ENCODE data around the gene SNAPC4. TPM values are rescaled to one million over a fixed set of nuclear protein-coding genes. Genes with fewer than 3 reads are reported as not detected.

Gene SNAPC4
- polyA plus RNA-seq, 1 of the 3 experiments (the other 2 are of a cell fraction) = 9.2 TPM

DNA sequence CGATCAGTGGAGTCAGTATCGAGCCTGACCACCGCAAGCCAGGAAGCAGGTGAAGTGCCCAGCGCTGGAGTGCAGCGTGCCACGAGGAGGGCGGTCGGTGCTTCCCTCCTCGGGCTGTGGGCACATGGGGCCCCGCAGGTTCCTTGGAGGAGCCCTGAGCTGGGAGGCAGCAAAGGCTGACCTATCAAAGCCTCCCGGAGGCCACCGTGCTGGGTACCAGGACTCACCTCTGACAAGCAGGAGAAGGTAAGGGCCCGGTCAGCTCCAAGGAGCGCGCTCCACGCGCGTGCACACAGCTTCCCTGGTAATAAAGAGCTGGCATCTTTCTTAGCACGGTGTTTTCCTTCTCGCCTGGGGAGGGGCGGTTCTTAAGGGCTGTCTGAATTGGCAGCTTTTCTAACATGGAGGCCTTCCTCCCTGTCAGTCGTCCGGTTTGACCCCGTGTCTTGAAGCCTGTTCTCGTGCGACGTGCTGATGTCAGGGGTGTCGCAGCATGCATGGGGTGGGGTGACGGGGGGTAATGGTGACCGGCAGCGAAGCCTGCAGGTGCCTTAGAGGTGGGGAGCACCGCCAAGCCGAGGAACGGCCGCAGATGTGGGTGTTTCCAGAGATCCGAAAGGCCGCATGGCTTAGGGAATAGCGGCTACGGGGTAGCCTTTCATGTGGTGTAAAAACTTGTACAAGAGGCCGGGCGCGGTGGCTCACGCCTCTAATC lies 23.6 kb upstream of the SNAPC4 start (continued):
- TF ChIP-seq, protein P1, sequence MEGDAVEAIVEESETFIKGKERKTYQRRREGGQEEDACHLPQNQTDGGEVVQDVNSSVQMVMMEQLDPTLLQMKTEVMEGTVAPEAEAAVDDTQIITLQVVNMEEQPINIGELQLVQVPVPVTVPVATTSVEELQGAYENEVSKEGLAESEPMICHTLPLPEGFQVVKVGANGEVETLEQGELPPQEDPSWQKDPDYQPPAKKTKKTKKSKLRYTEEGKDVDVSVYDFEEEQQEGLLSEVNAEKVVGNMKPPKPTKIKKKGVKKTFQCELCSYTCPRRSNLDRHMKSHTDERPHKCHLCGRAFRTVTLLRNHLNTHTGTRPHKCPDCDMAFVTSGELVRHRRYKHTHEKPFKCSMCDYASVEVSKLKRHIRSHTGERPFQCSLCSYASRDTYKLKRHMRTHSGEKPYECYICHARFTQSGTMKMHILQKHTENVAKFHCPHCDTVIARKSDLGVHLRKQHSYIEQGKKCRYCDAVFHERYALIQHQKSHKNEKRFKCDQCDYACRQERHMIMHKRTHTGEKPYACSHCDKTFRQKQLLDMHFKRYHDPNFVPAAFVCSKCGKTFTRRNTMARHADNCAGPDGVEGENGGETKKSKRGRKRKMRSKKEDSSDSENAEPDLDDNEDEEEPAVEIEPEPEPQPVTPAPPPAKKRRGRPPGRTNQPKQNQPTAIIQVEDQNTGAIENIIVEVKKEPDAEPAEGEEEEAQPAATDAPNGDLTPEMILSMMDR (IDR thresholded peaks at IDR 0.05) = no peak
- TF ChIP-seq EP300 (IDR thresholded peaks at IDR 0.05; ENCODE audit: borderline replicate concordance in 1 of 2, low read depth in 1 of 2, low read length in 1 of 2) (no peak), SMC3 (IDR thresholded peaks at IDR 0.05; ENCODE audit: low read depth, low read length) (no peak), TAF1 (IDR thresholded peaks at IDR 0.05; ENCODE audit: borderline replicate concordance, low read depth, low read length) (no peak), GABPA (IDR thresholded peaks at IDR 0.05; ENCODE audit: low read depth) (no peak), RFX5 (IDR thresholded peaks at IDR 0.05; ENCODE audit: low read length) (no peak), NRF1 (IDR thresholded peaks at IDR 0.05; ENCODE audit: low read depth, low read length) (no peak), FOSL2 (IDR thresholded peaks at IDR 0.05; ENCODE audit: borderline replicate concordance, low read depth) (no peak), SIN3A (IDR thresholded peaks at IDR 0.05; ENCODE audit: borderline replicate concordance, low read depth, low read length) (no peak)

DNA sequence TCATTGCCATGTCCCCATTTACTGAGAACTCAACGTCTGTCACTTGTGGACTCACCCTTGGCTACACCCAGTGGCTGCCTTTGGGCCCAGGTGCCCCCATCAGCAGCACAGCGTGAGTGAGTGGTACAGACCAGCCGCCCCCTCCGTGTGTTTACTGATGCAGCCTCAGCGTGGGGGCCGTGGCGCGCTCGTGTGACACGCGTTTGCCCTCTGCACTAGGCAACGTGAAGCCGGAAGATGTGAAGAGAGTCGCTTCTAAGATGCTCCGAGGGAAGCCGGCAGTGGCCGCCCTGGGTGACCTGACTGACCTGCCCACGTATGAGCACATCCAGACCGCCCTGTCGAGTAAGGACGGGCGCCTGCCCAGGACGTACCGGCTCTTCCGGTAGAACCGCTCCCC lies 22.9 kb upstream of the SNAPC4 start:
- H3F3A ChIP-seq (replicated peaks; ENCODE audit: insufficient read depth) = peaks cover 12% of the 10 kb centered on the region
- H3K9me3 ChIP-seq = no peaks in the 10 kb centered on the region
- DNase-seq = no peak
- no peak overlapping the region for H3K4me2 ChIP-seq
- no peaks in the 10 kb centered on the region for H3K9me2 ChIP-seq
- no peak overlapping the region for H3K4me3 ChIP-seq (ENCODE audit: low read depth in 2 of 2, low read length in 1 of 2)
- H2AFZ ChIP-seq (ENCODE audit: low read depth) = no peak overlapping the region
- ChIA-PET POLR2A (no interaction called here), CTCF (no interaction called here)
- H3K27me3 ChIP-seq (ENCODE audit: insufficient read depth) = no peaks in the 10 kb centered on the region
- H3K36me3 ChIP-seq (replicated peaks in 1 of 2; ENCODE audit: control insufficient read depth in 1 of 2, insufficient read depth in 2 of 2, low read length in 1 of 2) = peaks cover 21 to 49% of the 10 kb centered on the region in 2 experiments
- TF ChIP-seq POLR2AphosphoS5 (IDR thresholded peaks at IDR 0.05; ENCODE audit: low read depth, low read length) = no peak
- TF ChIP-seq MXI1 (IDR thresholded peaks at IDR 0.05; ENCODE audit: low read depth, low read length) = no peak
- TF ChIP-seq GATA2 (CRISPR knock-in tag; IDR thresholded peaks at IDR 0.05) = no peak
- no peak for TF ChIP-seq SIN3A (IDR thresholded peaks at IDR 0.05; ENCODE audit: borderline replicate concordance, low read depth, low read length)
- TF ChIP-seq, protein P2, sequence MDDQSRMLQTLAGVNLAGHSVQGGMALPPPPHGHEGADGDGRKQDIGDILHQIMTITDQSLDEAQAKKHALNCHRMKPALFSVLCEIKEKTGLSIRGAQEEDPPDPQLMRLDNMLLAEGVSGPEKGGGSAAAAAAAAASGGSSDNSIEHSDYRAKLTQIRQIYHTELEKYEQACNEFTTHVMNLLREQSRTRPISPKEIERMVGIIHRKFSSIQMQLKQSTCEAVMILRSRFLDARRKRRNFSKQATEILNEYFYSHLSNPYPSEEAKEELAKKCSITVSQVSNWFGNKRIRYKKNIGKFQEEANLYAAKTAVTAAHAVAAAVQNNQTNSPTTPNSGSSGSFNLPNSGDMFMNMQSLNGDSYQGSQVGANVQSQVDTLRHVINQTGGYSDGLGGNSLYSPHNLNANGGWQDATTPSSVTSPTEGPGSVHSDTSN (IDR thresholded peaks at IDR 0.05) = no peak
- TF ChIP-seq, protein P3, sequence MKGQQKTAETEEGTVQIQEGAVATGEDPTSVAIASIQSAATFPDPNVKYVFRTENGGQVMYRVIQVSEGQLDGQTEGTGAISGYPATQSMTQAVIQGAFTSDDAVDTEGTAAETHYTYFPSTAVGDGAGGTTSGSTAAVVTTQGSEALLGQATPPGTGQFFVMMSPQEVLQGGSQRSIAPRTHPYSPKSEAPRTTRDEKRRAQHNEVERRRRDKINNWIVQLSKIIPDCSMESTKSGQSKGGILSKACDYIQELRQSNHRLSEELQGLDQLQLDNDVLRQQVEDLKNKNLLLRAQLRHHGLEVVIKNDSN (IDR thresholded peaks at IDR 0.05; ENCODE audit: borderline replicate concordance, low read depth) = no peak
- no peak for TF ChIP-seq RCOR1 (IDR thresholded peaks at IDR 0.05; ENCODE audit: low read length)
- TF ChIP-seq, protein P1 (IDR thresholded peaks at IDR 0.05) = no peak
- no peak for TF ChIP-seq RFX5 (IDR thresholded peaks at IDR 0.05; ENCODE audit: low read length)
- H3K4me1 ChIP-seq (ENCODE audit: control insufficient read depth in 1 of 2, insufficient read depth in 2 of 2, low read depth in 1 of 2, low read length in 1 of 2) = no peaks in the 10 kb centered on the region
- H3K9ac ChIP-seq = no peak overlapping the region
- no peaks in the 10 kb centered on the region for H4K20me1 ChIP-seq (ENCODE audit: insufficient read depth)
- WGBS (ENCODE audit: low lambda C conversion rate) = 90% methylated on average over 5 of the region's 26 CpGs
- no peaks in the 10 kb centered on the region for H3K79me2 ChIP-seq (ENCODE audit: insufficient read depth)
- no peak overlapping the region for H3K27ac ChIP-seq (ENCODE audit: low read depth in 2 of 2, low read length in 1 of 2)
